Muscle of leg (tissue), 11 donors: ENCODE results near the gene TPM3. TPM values are rescaled to one million over a fixed set of nuclear protein-coding genes. Genes with fewer than 3 reads are reported as not detected.
A peak's percentile ranks its signal among the peaks of the same experiment; 100 is the strongest.
"Not testable (repeated sequence)": the region's sequence is repeated elsewhere in the genome, so short reads cannot be mapped to it uniquely, and the experiment has no call there.

Source experiments
- DNase-seq: peaks from one replicate; pipeline ENCODE4 v3.0.0; 2013
- H3K27ac ChIP-seq: one replicate; pipeline ENCODE4 v1.5.1; 2013; ENCODE audit warnings: mild to moderate bottlenecking, low read length, control low read depth
- H3K27me3 ChIP-seq: one replicate; pipeline ENCODE4 v1.6.1; 2013; ENCODE audit warnings: low read length; ENCODE audit not compliant: control insufficient read depth, insufficient read depth
- H3K36me3 ChIP-seq: one replicate; pipeline ENCODE4 v1.6.1; 2013; ENCODE audit warnings: low read length; ENCODE audit not compliant: control insufficient read depth, insufficient read depth
- H3K4me1 ChIP-seq: one replicate; pipeline ENCODE4 v1.6.1; 2013; ENCODE audit warnings: low read length; ENCODE audit not compliant: control insufficient read depth, insufficient read depth
- H3K4me3 ChIP-seq: one replicate; pipeline ENCODE4 v1.5.1; 2013; ENCODE audit warnings: low read length, control low read depth
- H3K9me3 ChIP-seq: replicated peaks from 2 replicates; pipeline ENCODE4 v1.6.1; 2013; ENCODE audit warnings: low read depth, low read length; ENCODE audit not compliant: control insufficient read depth
- WGBS: methylation state at CpG from one replicate; pipeline ENCODE4 v1.1.5; 2013; ENCODE audit warnings: missing lambda C conversion rate; ENCODE audit not compliant: insufficient coverage; 5-methylcytosine and 5-hydroxymethylcytosine counted together
- polyA plus RNA-seq, 8 donors: library from polyadenylated mRNA; unstranded; fragments of 120-200 nt; gene quantifications; one replicate each; pipeline versions ENCODE4 v1.2.1 to v1.2.3, GENCODE V29; 2013; ENCODE audit warnings: inconsistent platforms in 1 of 8, low replicate concordance in 1 of 8; ENCODE audit not compliant: insufficient read length in 8 of 8, insufficient read depth in 1 of 8
- total RNA-seq: library from RNA; stranded (reverse); fragments of 120-200 nt; gene quantifications from one replicate; pipeline ENCODE4 v1.2.4, GENCODE V29; 2013

TPM3 gene
- total and polyA plus RNA-seq, 9 donors = 281 to 1,141 (median 471) TPM

DNA sequence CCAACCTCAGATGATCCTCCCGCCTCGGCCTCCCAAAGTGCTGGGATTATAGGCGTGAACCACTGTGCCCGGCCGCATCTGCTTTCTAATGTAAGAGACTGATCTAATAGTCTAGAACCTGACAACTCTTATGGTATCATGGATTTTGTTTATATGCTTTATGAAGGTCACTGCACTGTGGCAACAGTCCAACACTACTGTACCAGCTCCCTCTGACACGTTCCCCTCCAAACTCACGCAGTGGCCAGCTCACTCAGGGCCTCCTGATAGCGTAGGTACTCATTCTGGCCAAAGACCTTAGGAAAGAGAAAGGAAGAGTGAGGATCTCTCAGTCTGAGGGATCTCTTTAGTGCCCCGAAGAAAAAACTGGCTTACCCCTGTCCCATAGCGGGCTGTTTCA, 20.2 kb upstream of the TPM3 start:
- Histone ChIP-seq H3K9me3 (no peaks in the 10 kb centered on the region), H3K27me3 (no peaks in the 10 kb centered on the region), H3K27ac (no peak overlapping the region), H3K36me3 (peaks cover 60% of the 10 kb centered on the region), H3K4me1 (no peaks in the 10 kb centered on the region), H3K4me3 (no peak overlapping the region)
- WGBS = 97% methylated on average over 5 of the region's 10 CpGs
- DNase-seq = no peak

DNA sequence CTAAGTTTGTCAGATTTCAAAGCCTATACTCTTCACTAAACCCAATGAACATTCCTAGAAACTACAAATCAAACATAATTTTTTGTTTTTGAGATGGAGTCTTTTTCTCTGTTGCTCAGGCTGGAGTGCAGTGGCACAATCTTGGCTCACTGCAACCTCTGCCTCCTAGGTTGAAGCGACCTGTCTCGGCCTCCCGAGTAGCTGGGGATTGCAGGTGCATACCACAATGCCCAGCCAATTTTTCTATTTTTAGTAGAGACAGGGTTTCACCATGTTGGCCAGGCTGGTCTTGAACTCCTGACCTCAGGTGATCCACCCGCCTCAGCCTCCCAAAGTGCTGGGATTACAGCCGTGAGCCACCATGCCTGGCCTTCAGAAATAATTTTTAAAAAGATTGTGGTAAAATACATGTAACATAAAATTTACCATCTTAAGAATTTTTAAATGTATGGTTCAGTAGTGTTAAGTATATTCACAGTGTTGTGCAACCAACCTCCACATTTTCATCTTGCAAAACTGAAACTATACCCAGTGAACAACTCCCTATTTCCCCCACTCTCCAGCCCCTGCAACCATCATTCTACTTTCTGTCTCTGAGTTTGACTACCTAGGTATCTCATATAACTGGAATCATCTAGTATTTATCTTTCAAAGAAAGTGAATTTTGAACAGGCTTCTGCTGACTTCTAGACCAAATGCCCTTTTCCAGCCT, 16.9 kb upstream of the TPM3 start:
- no peak for DNase-seq
- Histone ChIP-seq H3K36me3 (peaks cover 65% of the 10 kb centered on the region), H3K4me3 (no peak overlapping the region), H3K27ac (no peak overlapping the region), H3K27me3 (no peaks in the 10 kb centered on the region), H3K9me3 (no peaks in the 10 kb centered on the region), H3K4me1 (no peaks in the 10 kb centered on the region)
- WGBS = no CpG with 5 or more reads among the region's 5 CpGs

DNA sequence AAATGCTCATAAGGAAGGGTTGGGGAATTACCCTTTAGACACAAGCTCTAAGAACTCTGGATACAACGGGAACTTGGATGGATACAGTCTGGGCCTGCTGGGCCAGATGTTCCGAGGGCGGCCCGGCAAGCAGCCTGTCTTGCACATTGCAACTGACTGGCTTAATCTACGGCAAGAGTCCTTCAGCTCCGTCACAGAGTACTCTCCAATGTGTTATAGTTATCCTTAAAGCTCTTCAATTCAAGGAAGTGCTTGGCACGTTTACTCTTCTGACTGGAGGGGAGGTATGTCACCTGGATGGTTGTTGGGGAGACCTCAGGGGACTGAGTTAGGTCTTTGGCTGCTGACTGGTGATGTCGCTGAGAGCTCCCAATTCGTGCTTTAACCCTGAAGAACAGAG, 15.4 kb upstream of the TPM3 start:
- Histone ChIP-seq H3K9me3 (no peaks in the 10 kb centered on the region), H3K36me3 (peaks cover 49% of the 10 kb centered on the region), H3K27me3 (no peaks in the 10 kb centered on the region), H3K27ac (no peak overlapping the region), H3K4me1 (no peaks in the 10 kb centered on the region), H3K4me3 (no peak overlapping the region)
- 68% methylated on average over 5 of the region's 9 CpGs for WGBS
- DNase-seq = no peak

DNA sequence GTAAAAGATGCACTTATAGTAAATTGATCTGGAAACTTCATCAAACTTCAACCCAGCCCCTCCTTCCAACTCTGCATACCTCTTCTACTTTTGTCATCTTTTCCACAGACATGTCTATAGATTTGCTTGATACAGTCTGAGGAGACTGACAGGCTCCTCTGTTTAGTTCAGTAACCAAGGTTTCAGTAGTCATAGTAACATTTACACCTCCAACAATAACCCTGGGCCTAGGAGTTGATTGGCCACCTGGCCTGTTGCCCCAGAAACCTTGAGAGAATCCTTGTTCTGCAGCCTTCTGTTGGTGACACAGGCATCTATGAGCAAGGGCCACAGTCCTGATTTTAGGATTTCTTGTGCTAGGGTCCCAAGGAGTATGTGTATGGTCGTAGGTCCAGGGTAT, 14.3 kb upstream of the TPM3 start, which contains the start of gene CFAP141:
TSS of gene CFAP141 (minus strand) at position 138 of the 400 bp plus-strand sequence. CDS start at position 112, 26 bp downstream.
- peak; percentile 69 for DNase-seq
- Histone ChIP-seq H3K27me3 (no peaks in the 10 kb centered on the region), H3K9me3 (no peaks in the 10 kb centered on the region), H3K4me1 (no peaks in the 10 kb centered on the region), H3K4me3 (no peak within 1 kb of the TSS), H3K36me3 (peaks cover 40% of the 10 kb centered on the region), H3K27ac (peak within 1 kb of the TSS; percentile 2)
- no CpG with 5 or more reads among the region's 1 CpG for WGBS

DNA sequence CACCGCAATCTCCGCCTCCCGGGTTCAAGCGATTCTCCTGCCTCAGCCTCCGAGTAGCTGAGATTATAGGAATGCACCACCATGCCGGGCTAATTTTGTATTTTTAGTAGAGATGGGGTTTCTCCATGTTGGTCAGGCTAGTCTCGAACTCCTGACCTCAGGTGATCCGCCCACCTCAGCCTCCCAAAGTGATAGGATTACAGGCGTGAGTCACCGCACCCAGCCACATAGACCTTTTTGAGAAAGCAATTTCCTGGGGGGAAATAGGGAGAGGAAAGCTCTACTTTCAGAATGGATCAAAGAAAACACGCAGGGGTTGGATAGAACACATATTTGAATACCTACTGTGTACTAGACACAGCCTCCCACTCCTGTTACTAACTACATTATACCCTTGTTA, 13.9 kb upstream of the TPM3 start:
- H3K9me3 ChIP-seq, H3K27ac ChIP-seq, H3K27me3 ChIP-seq, DNase-seq, H3K4me1 ChIP-seq, H3K4me3 ChIP-seq: not testable (repeated sequence)
- WGBS = 100% methylated on average over 4 of the region's 11 CpGs
- H3K36me3 ChIP-seq = peaks cover 40% of the 10 kb centered on the region

DNA sequence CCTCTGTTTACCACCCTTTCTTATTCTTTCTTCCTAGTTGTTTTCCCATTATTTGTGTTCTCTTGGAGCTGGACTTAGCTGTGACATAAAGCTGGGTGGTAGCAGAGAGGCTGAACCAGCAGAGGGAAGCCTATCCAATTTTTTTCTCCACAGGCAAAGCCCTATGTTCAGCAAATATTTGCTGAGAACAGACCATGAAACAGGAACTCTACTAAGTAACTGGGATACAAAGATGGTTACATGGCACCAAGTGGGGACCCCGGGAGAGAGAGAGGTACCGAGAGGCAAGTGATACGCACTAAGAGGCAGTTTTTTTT, 7.6 kb upstream of the TPM3 start:
- Histone ChIP-seq H3K36me3 (no peaks in the 10 kb centered on the region), H3K4me3 (no peak overlapping the region), H3K4me1 (no peaks in the 10 kb centered on the region), H3K27me3 (peaks cover 2% of the 10 kb centered on the region), H3K27ac (no peak overlapping the region), H3K9me3 (no peaks in the 10 kb centered on the region)
- WGBS = 85% methylated on average over 3 of the region's 3 CpGs
- DNase-seq = no peak

DNA sequence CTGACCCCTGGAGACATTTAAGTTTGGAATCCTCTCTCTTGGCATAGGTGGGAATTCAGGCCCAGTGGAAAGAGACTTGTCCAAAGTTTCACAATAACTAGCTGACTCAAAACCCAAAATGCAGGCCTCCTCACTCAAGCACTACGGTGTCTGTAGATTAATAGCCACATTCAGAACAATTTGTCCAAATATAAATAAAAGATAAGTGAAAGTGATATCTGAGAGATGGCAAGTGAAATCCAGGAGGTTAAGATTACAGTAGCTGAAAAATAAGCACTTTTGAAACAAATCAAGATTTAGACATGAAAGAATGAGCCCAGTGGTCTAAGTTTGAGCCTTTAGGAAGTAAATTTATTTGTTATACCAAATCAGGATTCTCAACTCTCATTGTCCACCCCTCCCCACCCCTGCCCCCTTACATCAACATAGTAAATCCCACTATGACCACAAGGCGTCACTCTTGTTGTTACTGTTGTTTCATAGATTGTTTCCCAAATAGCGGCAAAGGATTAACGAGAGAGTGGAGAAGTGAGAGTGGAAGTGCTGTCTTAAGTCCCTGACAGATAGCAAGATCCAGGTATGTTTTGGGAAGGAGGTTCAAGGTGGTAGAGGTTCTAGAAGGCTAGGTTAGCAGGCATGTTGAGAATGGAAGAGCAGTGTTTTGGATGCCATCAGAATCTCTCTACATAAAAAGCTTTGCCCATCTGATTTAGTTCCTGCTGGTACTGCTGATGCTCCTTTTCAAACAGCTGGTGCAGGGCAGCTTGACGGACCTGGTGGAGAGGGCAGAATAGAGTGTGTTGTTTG, 7.1 kb upstream of the TPM3 start:
- H3K36me3 ChIP-seq = no peaks in the 10 kb centered on the region
- H3K9me3 ChIP-seq = no peaks in the 10 kb centered on the region
- no peak overlapping the region for H3K4me3 ChIP-seq
- no peaks in the 10 kb centered on the region for H3K4me1 ChIP-seq
- no peak overlapping the region for H3K27ac ChIP-seq
- peaks cover 6% of the 10 kb centered on the region for H3K27me3 ChIP-seq
- DNase-seq = peak; percentile 84
- WGBS = 0% methylated on average over 2 of the region's 5 CpGs

DNA sequence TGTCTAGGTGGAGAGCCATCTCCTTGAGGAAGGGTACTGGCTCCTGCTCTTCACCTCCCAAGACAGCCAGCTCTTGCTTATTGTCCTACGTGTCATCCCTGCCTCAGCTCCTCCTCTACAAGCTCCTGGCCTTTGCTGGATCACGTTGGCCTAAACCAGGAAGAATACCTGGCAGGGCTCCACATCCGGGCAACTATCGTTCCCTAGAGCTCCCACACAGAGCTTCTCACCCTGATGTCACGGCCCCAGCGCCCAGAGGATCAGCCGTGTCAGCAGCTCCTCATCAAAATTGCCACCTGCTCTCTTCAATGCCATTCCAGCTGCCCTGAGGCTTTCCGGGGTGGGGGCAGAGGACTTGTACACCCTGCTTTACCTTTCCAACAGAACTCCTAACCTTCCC, 1.9 kb upstream of the TPM3 start:
- H3K27ac ChIP-seq = peak overlapping the region; percentile 42
- 64% methylated on average over 8 of the region's 8 CpGs for WGBS
- peak; percentile 31 for DNase-seq

DNA sequence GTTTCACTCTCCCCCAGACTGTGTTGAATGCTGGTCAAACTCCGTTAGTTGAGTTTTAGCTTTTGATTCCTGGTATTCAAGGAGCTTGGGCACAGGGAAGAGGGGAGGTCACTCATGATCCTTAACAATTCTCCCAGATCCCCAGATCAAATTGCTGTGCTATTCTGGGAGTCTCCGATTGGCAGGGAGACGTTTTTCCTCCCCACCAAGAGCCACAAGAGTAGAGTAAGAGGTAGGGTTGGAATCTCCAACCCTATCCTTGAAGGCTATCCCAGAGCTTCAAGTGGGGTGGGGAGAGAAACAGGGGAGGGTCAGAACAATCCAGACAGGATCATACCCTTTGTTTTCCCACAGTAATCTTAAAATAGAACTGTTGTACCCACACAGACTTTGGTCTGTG, 576 bp upstream of the TPM3 start:
- Histone ChIP-seq H3K4me3 (no peak overlapping the region), H3K27me3 (peaks cover 7% of the 10 kb centered on the region), H3K36me3 (no peaks in the 10 kb centered on the region), H3K9me3 (no peaks in the 10 kb centered on the region), H3K4me1 (peaks cover 15% of the 10 kb centered on the region), H3K27ac (peak overlapping the region; percentile 57)
- DNase-seq = no peak
- no CpG with 5 or more reads among the region's 3 CpGs for WGBS

More for the DNA sequence above, 1.9 kb upstream of the TPM3 start:
- peaks cover 7% of the 10 kb centered on the region for H3K27me3 ChIP-seq
- H3K4me3 ChIP-seq = no peak overlapping the region
- peaks cover 15% of the 10 kb centered on the region for H3K4me1 ChIP-seq
- no peaks in the 10 kb centered on the region for H3K36me3 ChIP-seq
- no peaks in the 10 kb centered on the region for H3K9me3 ChIP-seq

DNA sequence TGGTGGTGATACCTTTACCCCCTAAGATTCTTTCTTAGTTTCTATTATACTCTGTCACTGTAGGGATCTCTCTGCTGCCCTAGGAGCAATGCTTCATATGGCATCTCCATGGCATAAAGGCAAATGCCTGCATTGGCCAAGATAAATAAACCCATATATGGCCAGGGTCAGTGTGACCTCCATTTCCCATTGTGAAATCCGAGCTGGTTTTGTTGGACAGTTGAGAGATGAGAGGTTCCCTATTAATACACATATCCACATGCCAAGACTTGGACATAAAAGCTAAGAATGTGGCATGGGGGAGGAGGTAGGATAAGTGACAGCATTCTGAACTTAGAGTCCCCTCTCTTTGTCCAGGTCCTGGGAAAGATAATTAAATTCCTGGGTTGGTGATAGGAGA, 1.4 kb downstream of the TPM3 start:
- WGBS = no CpG with 5 or more reads among the region's 1 CpG
- Histone ChIP-seq H3K27me3 (peaks cover 7% of the 10 kb centered on the region), H3K4me1 (peaks cover 15% of the 10 kb centered on the region), H3K27ac (peak overlapping the region; percentile 9), H3K4me3 (no peak overlapping the region), H3K36me3 (no peaks in the 10 kb centered on the region), H3K9me3 (no peaks in the 10 kb centered on the region)
- DNase-seq = no peak
